Esophagus squamous epithelium (tissue), 5 donors: ENCODE data around the gene CDK13. TPM values are rescaled to one million over a fixed set of nuclear protein-coding genes. Genes with fewer than 3 reads are reported as not detected.

Source experiments
- DNase-seq: peaks from one replicate; lab custom pipeline; 2025; lab: John Stamatoyannopoulos, UW
- H3K27ac ChIP-seq, 4 donors: fragments of 200-600 bp; sonication (generic); one replicate each; pipeline ENCODE4 v1.5.1; 2016 to 2019; ENCODE audit warnings: mild to moderate bottlenecking in 1 of 4
- H3K27me3 ChIP-seq, 4 donors: fragments of 200-600 bp; sonication (generic); 1 replicate in 3 of 4; 2 replicates in 1 of 4; pipeline versions ENCODE4 v1.5.1 to v1.6.0; 2017 to 2021; ENCODE audit warnings: antibody characterized with exemption in 1 of 4
- H3K36me3 ChIP-seq, 3 donors: fragments of 200-600 bp; sonication (generic); one replicate each; pipeline ENCODE4 v1.5.1; 2016 to 2019
- H3K4me1 ChIP-seq, 3 donors: fragments of 200-600 bp; sonication (generic); one replicate each; pipeline ENCODE4 v1.5.1; 2017 to 2019
- H3K4me3 ChIP-seq, 4 donors: fragments of 200-600 bp; sonication (generic); 1 replicate in 3 of 4; 2 replicates in 1 of 4; pipeline ENCODE4 v1.5.1; 2016 to 2019; ENCODE audit warnings: mild to moderate bottlenecking in 2 of 4, moderate library complexity in 1 of 4
- H3K9me3 ChIP-seq, 3 donors: fragments of 200-600 bp; sonication (generic); one replicate each; pipeline ENCODE4 v1.5.1; 2016 to 2019
- POLR2A ChIP-seq, 4 donors: fragments of 450-650 bp; IDR thresholded peaks; one replicate each; pipeline ENCODE4 v1.6.1; 2017; ENCODE audit warnings: antibody characterized with exemption in 4 of 4, mild to moderate bottlenecking in 4 of 4, moderate library complexity in 3 of 4
- WGBS, 2 donors: methylation state at CpG; one replicate each; pipeline ENCODE4 v1.1.5; 2018; 5-methylcytosine and 5-hydroxymethylcytosine counted together
- intact Hi-C: fragments of 100-400 bp; cut with DNase I; formaldehyde crosslinking; loops from one replicate; pipeline ENCODE4 v1.15.0; 2022
- total RNA-seq, 4 donors: library from RNA; depleted of rRNA; stranded (reverse); fragments of >200 nt; gene quantifications; one replicate each; pipeline ENCODE4 v1.1.0, GENCODE V29; 2016
- TF ChIP-seq, protein P1 (sequence below), 6 experiments: fragments of 450-650 bp in 4 of 6; fragments of 200-600 bp in 2 of 6; sonication (generic) in 2 of 6; IDR thresholded peaks; one replicate each; pipeline ENCODE4 v1.5.1; 2016 to 2019; ENCODE audit warnings: antibody characterized with exemption in 6 of 6, mild to moderate bottlenecking in 4 of 6, moderate library complexity in 4 of 6
- donor health status: DM: yes; HTN: yes; CAD: no.

Gene CDK13
- total RNA-seq, 4 donors from 2014 or later = 46.0 to 99.8 (median 66.0) TPM

DNA sequence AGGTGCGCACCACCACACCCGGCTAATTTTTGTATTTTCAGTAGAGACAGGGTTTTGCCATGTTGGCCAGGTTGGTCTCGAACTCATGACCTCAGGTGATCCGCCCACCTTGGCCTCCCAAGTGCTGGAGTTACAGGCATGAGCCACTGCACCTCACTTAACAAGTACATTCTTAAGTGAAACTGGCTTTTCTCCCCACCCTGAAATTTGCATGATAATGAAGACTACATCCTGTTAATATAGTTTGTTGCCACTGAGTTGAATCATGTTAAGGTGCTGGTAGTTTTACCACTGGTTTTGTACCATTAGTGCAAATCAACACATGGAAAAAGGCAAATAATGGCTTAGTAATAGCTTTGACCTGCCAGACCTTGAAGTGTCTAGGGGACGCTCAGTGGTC lies 122.2 kb downstream of the CDK13 start:
- Histone ChIP-seq H3K36me3 (peaks cover 0 to 49% (median 0%) of the 10 kb centered on the region in 3 donors), H3K4me3 (no peak overlapping the region), H3K27ac (no peak overlapping the region), H3K27me3 (no peaks in the 10 kb centered on the region), H3K9me3 (no peaks in the 10 kb centered on the region), H3K4me1 (no peaks in the 10 kb centered on the region)
- intact Hi-C loops = no loop called here
- TF ChIP-seq POLR2A (IDR thresholded peaks at IDR 0.05) = no peak
- TF ChIP-seq, protein P1, sequence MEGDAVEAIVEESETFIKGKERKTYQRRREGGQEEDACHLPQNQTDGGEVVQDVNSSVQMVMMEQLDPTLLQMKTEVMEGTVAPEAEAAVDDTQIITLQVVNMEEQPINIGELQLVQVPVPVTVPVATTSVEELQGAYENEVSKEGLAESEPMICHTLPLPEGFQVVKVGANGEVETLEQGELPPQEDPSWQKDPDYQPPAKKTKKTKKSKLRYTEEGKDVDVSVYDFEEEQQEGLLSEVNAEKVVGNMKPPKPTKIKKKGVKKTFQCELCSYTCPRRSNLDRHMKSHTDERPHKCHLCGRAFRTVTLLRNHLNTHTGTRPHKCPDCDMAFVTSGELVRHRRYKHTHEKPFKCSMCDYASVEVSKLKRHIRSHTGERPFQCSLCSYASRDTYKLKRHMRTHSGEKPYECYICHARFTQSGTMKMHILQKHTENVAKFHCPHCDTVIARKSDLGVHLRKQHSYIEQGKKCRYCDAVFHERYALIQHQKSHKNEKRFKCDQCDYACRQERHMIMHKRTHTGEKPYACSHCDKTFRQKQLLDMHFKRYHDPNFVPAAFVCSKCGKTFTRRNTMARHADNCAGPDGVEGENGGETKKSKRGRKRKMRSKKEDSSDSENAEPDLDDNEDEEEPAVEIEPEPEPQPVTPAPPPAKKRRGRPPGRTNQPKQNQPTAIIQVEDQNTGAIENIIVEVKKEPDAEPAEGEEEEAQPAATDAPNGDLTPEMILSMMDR (IDR thresholded peaks at IDR 0.05) = no peak
- DNase-seq = no peak
- WGBS, 2 donors = 97 to 98% methylated on average over 4 to 5 of the region's 5 CpGs

GRCh38 chr7:40073239-40073638 lies 123.2 kb downstream of the CDK13 start:
- H3K36me3 ChIP-seq = peaks cover 0 to 47% (median 0%) of the 10 kb centered on the region in 3 donors
- no peak overlapping the region for H3K27ac ChIP-seq
- H3K9me3 ChIP-seq = no peaks in the 10 kb centered on the region
- no peak overlapping the region for H3K4me3 ChIP-seq
- H3K27me3 ChIP-seq = no peaks in the 10 kb centered on the region
- WGBS, 2 donors = 95% methylated on average over 1 to 2 of the region's 2 CpGs
- no peak for TF ChIP-seq POLR2A (IDR thresholded peaks at IDR 0.05)
- TF ChIP-seq, protein P1 (IDR thresholded peaks at IDR 0.05) = no peak
- H3K4me1 ChIP-seq = no peaks in the 10 kb centered on the region
- no peak for DNase-seq
- intact Hi-C loops = no loop called here

GRCh38 chr7:40077849-40078248 lies 127.8 kb downstream of the CDK13 start:
- Histone ChIP-seq H3K4me3 (no peak overlapping the region), H3K36me3 (peaks cover 0 to 60% (median 0%) of the 10 kb centered on the region in 3 donors), H3K27ac (no peak overlapping the region), H3K27me3 (no peaks in the 10 kb centered on the region), H3K9me3 (no peaks in the 10 kb centered on the region), H3K4me1 (no peaks in the 10 kb centered on the region)
- intact Hi-C loops = no loop called here
- WGBS, 2 donors = 65 to 73% methylated on average over 3 of the region's 3 CpGs
- no peak for DNase-seq
- no peak for TF ChIP-seq POLR2A (IDR thresholded peaks at IDR 0.05)
- TF ChIP-seq, protein P1 (IDR thresholded peaks at IDR 0.05) = no peak

GRCh38 chr7:40092182-40092581 lies 142.1 kb downstream of the CDK13 start:
- no peak for TF ChIP-seq POLR2A (IDR thresholded peaks at IDR 0.05)
- TF ChIP-seq, protein P1 (IDR thresholded peaks at IDR 0.05) = no peak
- Histone ChIP-seq H3K4me1 (peaks cover 0 to under 1% (median 0%) of the 10 kb centered on the region in 3 donors), H3K27me3 (no peaks in the 10 kb centered on the region), H3K36me3 (peaks cover 19 to 94% (median 20%) of the 10 kb centered on the region in 3 donors), H3K27ac (no peak overlapping the region), H3K9me3 (no peaks in the 10 kb centered on the region), H3K4me3 (no peak overlapping the region)
- no peak for DNase-seq
- WGBS, 2 donors = 79 to 89% methylated on average over 2 of the region's 2 CpGs
- intact Hi-C loops = no loop called here

GRCh38 chr7:40093631-40094350 lies 143.7 kb downstream of the CDK13 start:
- Histone ChIP-seq H3K9me3 (no peaks in the 10 kb centered on the region), H3K27me3 (no peaks in the 10 kb centered on the region), H3K4me1 (peaks cover 0 to 4% (median 0%) of the 10 kb centered on the region in 3 donors), H3K36me3 (peaks cover 11 to 79% (median 19%) of the 10 kb centered on the region in 3 donors), H3K27ac (no peak overlapping the region), H3K4me3 (no peak overlapping the region)
- whole genome bisulfite sequencing, 2 donors = 91 to 97% methylated on average over 8 of the region's 8 CpGs
- intact Hi-C loops = no loop called here
- TF ChIP-seq, protein P1 (IDR thresholded peaks at IDR 0.05) = no peak
- no peak for TF ChIP-seq POLR2A (IDR thresholded peaks at IDR 0.05)
- DNase-seq = no peak
